NCI-H1417 treated with DMSO at 0.1 percent for 48 hours (cell line): Measurements from ENCODE around the gene UEVLD.
A peak's percentile ranks its signal among the peaks of the same experiment; 100 is the strongest.

ENCODE experiments used
- DNase-seq: peaks from one replicate; lab custom pipeline; 2025; lab: John Stamatoyannopoulos, UW

The UEVLD gene

GRCh38 chr11:18581825-18582224 lies 6.7 kb downstream of the UEVLD start:
- DNase-seq, result no peak

DNA sequence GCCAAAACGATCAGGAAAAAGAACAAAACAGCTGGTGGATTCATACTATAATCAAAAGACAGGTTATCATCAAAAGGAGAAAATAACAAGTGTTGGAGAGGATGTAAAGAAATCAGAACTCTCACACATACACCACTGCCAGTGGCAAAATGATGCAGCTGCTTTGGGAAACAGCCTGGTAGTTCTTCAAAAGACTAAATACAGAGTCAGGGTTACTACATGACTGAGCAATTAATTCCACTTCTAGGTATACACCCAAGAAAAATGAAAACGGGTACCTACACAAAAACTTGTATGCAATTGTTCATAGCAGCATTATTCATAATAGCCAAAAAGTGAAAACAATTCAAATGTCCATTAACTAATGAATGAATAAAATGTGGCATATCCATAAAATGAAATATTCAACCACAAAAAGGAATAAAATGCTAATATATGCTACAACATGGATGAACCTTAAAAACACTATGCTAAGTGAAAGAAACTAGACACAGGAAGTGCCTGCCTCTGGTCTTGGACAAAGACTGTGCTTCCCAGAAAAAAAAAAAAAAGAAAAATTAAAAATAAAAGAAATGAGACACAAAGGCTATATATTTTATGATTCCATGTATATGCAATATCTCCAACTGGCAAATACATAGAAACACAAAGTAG lies 8.3 kb downstream of the UEVLD start:
- no peak for DNase-seq

DNA sequence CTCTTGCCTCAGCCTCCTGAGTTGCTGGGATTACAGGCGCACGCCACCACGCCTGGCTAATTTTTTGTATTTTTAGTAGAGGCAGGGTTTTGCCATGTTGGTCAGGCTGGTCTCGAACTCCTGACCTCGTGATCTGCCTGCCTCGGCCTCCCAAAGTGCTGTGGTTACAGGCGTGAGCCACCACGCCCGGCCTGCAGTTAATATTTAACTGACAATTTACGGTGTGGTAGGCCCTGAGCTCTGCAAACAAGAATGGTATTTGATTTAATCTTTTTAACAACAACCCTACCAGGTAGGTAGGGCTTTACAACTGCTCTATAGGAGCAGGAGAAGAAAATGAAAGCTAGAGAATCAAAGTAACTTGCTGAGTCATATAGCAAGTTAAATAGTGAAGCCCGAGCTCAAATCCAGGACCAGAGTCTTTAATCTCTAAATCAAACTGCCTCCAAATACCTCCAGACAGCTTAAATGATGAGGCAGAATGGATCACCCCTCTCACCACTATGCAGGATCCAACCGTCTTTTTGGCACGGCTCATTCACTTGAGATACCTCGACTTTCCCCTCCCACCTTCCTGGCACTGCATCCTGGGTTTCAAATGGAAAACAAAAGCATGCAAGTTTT lies 9.4 kb downstream of the UEVLD start:
- no peak for DNase-seq

GRCh38 chr11:18575361-18575760 lies 13.2 kb downstream of the UEVLD start:
- no peak for DNase-seq

DNA sequence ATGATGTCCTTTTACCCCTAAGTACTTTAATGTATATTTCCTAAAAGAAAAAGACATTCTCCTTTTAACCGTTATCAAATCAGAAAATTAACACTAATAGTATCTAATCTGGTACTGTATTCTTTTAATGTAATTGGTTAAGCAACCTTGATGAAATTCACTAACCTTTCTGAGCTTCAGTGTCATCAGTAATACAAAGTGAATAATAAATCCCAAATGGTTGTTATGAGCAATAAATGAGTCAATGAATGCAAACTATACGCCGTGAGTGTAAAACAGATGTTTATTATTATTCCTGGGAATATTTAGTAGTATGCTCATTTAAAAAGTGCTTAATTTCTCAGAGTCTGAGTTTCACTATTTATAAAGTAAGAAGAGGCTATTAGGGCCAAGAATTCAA lies 21.5 kb downstream of the UEVLD start:
- no peak for DNase-seq

DNA sequence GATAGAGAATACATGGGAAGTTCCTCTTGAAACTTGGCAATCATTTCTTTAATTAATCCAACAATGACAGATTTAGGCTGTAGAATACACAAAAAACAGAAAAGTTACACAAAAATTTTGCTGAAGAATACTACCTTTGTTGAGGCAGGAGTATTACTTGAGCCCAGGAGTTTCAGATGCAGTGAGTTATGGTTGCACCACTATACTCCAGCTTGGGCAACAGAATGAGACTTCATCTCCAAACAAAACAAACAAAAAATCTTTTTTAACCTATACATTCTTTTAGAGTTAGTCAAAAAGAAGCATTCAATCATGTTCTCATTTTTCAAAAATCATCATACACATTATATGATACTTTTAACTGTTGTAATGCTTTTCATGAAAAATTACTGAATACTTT lies 22.1 kb downstream of the UEVLD start:
- no peak for DNase-seq

- DNase-seq, result no peak
Observed at GRCh38 chr11:18564149-18564548, 24.4 kb downstream of the UEVLD start.

DNA sequence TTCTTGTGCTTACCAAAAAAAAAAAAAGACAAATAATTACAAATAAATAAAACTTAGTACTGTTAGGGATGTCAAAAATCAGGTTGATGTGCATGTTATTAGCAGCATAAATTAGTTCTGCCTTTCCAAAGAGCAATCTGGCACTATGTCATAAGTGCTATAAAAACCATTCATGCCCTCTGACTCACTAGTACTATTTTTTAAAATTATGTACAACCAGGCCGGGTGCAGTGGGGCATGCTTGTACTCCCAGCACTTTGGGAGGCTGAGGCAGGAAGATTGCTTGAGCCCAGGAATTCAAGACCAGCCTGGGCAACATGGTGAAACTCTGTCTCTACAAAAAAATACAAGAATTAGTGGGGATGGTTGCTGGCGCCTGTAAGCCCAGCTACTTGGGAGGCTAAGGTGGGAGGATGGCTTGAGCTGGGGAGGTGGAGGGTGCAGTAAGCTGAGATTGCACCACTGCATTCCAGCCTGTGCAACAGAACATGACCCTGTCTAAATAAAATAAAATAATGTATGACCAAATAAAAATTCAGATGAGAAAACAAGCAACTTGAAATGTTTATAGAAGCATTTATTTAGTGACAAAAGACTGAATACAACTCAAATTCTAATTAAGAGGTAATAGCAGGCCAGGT lies 25.3 kb downstream of the UEVLD start:
- no peak for DNase-seq

- DNase-seq, result no peak
Observed at GRCh38 chr11:18548001-18548400, 40.5 kb downstream of the UEVLD start.

DNA sequence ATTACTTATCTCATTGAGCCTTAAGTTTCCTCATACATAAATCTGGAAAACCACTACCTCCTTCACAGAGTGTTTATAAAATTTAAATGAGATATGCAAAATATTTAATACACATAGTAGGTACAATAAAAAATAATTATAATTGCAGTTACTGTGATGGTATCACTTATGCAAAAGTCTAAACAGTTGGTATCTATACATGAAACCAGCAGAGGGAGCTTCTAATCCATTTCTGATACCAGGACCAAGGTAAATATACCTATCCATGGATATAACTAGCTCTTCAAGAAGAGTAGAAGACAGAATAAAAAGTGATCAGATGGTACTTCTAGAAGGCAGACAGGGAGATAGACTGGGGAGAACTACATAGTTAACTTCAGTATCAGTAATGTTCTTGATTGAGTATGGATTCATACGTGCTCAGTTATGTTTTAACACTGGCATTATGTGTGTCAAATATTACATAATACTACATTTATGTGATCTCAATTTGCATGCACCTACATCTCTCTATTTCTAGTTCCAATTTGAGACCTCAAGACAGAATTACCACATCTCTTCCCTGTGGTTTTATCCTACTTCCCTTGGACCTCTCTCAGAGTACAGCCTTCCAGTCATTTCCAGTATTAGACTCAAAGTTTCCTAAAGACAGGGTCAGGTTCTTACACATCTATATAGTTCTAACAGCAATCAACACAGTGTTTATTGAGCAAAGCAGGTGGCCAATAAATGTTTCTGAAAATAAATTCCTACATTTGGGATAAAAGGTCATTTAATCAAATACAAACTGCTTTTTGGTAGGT lies 48.1 kb downstream of the UEVLD start:
- DNase-seq, result no peak

DNA sequence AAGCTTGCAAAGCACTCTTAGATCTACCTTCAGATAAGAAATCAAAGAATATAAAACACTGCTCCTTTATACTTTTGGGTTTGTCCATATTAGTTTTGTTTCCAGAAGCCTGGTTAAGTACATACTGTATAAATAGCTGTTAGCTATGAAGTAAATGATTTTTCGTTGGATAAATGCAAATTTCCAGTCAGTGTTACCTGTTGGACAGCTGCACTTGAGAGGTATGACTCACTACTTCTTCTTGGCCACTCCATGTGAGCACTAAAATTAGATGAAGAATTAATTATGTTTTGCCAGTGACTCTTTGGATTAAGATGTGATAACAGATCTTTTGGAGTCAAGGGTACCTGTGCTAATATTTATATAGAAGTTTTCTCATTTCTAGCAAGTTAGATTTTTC lies 52.3 kb downstream of the UEVLD start:
- no peak for DNase-seq

GRCh38 chr11:18534245-18534644 lies 54.3 kb downstream of the UEVLD start:
- DNase-seq, result no peak

- DNase-seq, result no peak
Observed at GRCh38 chr11:18533365-18533764, 55.2 kb downstream of the UEVLD start.

DNA sequence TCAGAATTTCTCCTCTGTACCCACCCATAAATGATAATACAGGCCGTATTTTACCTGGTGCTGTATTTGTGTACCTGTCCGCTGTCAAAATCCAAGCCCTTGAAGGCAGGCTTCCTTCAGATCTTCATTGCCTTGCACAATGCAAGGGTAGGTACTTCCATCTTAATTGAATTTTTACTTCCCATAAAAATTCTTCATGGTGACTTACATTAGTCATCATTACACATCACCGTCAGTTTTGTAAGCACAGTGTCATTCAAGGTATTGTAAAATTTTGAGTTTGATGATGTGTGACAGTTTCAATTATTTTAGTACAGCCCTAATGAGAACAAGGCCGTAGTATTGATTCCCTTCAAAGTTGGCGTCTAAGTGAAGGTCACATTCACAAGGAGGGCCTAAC lies 61.0 kb downstream of the UEVLD start:
- no peak for DNase-seq

DNA sequence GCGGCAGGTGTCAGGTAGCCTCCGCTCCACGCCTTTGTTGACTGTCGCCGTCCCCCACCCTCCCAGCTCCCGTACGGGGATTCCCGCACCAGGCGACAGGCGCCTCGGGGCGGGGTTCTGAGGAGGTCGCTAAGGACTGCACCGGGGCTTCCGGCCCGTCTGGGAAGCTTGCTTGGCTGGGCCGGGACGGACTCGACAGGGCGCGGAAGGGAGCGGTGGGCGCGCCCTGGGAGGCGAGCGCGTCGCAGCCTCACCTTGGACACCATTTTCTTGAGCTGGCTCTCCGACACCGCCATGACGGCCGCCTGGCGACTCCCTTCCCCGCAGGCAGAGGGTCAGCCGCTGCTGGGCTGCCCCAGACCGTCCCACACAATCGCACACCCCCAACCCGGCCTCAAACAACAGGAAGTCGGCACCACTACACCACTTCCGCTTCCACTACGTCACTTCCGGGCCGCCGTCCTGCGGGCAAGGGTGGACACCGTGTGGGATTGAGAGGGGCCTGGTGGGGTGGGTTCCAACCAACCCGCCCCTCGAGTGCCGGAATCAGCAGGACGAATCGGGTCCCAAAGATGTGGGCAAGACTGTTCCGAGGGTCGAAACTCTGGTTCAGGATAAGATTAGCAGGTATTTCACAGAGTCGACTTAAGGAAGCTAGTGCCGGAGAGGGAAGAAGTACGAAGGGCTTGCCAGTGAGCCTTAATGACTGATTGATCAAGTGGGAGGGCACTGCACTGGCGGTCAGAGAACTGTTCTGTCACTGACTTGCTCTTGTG lies 61.8 kb downstream of the UEVLD start, which contains the start of gene TSG101:
TSS of gene TSG101 (minus strand) at position 422 of the 776 bp plus-strand sequence. CDS start at position 296, 126 bp downstream.
- peak; percentile 61 for DNase-seq

- no peak for DNase-seq
Observed at GRCh38 chr11:18526130-18526520, 62.4 kb downstream of the UEVLD start.

GRCh38 chr11:18524248-18524647 lies 64.3 kb downstream of the UEVLD start:
- no peak for DNase-seq

DNA sequence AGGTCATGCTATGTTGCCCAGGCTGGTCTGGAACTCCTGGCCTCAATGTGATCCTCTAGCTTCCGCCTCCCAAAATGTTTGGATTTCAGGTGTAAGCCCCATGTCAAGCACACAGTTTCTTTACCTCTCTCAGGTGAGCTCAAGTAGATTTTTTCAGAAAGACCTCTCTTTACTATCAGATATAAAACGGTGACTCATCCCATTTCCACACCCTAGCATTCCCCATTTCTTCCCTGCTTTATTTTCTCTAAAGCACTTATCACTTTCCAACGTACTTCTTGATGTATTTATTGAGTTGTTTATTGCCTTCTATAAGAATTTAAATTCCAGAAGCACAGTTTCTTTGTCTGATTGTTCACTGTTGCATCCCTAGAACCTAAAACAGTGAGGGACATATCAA lies 65.5 kb downstream of the UEVLD start:
- DNase-seq, result no peak

DNA sequence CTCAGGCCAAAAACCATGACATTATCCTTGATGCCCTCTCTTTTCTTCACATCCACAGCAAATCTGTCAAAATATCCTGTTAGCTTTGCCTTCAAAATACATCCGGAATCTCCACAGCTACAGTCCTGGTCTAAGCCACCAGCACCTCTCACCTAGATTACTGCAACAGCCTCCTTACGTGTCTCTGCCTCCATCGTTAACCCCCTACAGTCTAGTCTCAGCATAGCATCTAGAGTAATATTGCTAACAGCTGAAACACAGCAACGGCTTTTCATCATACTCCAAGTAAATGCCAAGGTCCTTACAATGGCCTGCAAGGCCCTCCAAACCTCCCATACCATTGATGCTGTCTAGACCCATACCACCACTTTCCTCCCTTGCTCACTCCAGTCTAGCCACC lies 66.1 kb downstream of the UEVLD start:
- DNase-seq, result no peak

DNA sequence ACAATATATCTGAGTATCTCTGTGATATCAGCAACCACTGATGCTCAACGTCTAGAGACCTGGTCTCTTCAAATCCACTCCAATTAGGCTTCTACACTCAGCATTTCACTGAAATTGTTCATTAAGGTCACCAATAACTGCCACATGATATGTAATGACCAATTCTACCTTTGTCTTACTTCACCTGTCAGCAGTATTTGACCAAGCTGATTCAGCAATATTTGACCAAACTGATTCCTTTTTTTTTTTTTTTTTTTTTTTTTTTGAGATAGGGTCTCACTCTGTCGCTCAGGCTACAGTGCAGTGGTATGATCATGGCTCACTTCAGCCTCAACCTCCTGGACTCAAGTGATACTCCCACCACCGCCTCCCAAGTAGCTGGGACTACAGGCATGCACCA lies 67.4 kb downstream of the UEVLD start:
- DNase-seq, result no peak

GRCh38 chr11:18502352-18502751 lies 86.2 kb downstream of the UEVLD start:
- DNase-seq, result no peak

DNA sequence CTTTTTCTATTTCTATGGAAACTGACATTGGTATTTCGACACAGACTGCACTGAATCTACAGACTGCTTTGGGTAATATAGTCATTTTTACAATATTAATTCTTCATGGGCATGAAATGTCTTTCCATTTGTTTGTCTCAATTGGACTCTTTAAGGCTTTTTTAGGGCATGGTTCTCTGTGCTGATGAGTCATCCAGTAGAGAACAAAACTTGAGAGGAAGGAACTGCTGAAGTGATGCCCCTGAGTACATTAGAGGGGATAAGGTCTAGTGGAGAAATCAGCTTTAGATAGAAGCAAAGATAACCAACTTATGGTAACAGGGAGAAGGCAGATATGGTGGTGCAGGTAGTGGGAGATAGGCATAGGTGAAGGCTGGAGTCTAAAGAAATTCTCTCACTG lies 86.9 kb downstream of the UEVLD start:
- DNase-seq, result no peak
